Ishikawa (cell line): ENCODE measurements around the gene FAM50A.

Experiments
- CEBPB ChIP-seq: IDR thresholded peaks from 2 replicates; pipeline ENCODE4 v1.6.1; 2012
- CREB1 ChIP-seq: IDR thresholded peaks from 2 replicates; pipeline ENCODE4 v1.6.1; 2012; ENCODE audit warnings: low read depth
- EGR1 ChIP-seq: IDR thresholded peaks from 2 replicates; pipeline ENCODE4 v1.6.1; 2012
- EP300 ChIP-seq: IDR thresholded peaks from 2 replicates; pipeline ENCODE4 v1.6.1; 2012; ENCODE audit warnings: borderline replicate concordance
- FOXM1 ChIP-seq: IDR thresholded peaks from 2 replicates; pipeline ENCODE4 v1.6.1; 2012; ENCODE audit warnings: low read depth, borderline replicate concordance
- MAX ChIP-seq: IDR thresholded peaks from 2 replicates; pipeline ENCODE4 v1.6.1; 2012
- NFIC ChIP-seq: IDR thresholded peaks from 2 replicates; pipeline ENCODE4 v1.6.1; 2012
- RAD21 ChIP-seq: IDR thresholded peaks from 2 replicates; pipeline ENCODE4 v1.6.1; 2012; ENCODE audit warnings: low read depth
- REST ChIP-seq: IDR thresholded peaks from 2 replicates; pipeline ENCODE4 v1.6.1; 2012; ENCODE audit warnings: low read depth, mild to moderate bottlenecking
- TAF1 ChIP-seq: IDR thresholded peaks from 2 replicates; pipeline ENCODE4 v1.6.1; 2012; ENCODE audit warnings: low read depth, mild to moderate bottlenecking
- USF1 ChIP-seq: IDR thresholded peaks from 2 replicates; pipeline ENCODE4 v1.6.1; 2012
- YY1 ChIP-seq: IDR thresholded peaks from 2 replicates; pipeline ENCODE4 v1.6.1; 2012; ENCODE audit warnings: low read depth

- TF ChIP-seq REST, result no peak
- TF ChIP-seq CEBPB, result no peak
- no peak for TF ChIP-seq EP300
- TF ChIP-seq NFIC, result no peak
- no peak for TF ChIP-seq CREB1
- no peak for TF ChIP-seq EGR1
- no peak for TF ChIP-seq FOXM1
- no peak for TF ChIP-seq YY1
- TF ChIP-seq RAD21, result no peak
- TF ChIP-seq MAX, result no peak
- TF ChIP-seq USF1, result no peak
- no peak for TF ChIP-seq TAF1
Observed at GRCh38 chrX:154488336-154489075, 44.6 kb downstream of the FAM50A start.
